Cardiac fibroblast (primary cell): ENCODE results near the gene SLC35D3.

Source experiments
- DNase-seq, 2 donors: peaks; one replicate each; pipeline versions ENCODE4 v3.0.0 to v3.0.0-alpha.2; 2010; ENCODE audit warnings: low read depth in 2 of 2
- H3K4me3 ChIP-seq, 2 donors: replicated peaks in 1 of 2; 1 replicate in 1 of 2; 2 replicates in 1 of 2; pipeline ENCODE4 v1.5.1; 2011; ENCODE audit warnings: low read depth in 2 of 2, low read length in 2 of 2, mild to moderate bottlenecking in 2 of 2, moderate library complexity in 1 of 2
- CTCF ChIP-seq: IDR thresholded peaks from one replicate; pipeline ENCODE4 v1.5.1; 2011; ENCODE audit warnings: low read depth, mild to moderate bottlenecking, low read length, inconsistent platforms

SLC35D3 gene

GRCh38 chr6:136914947-136915346 lies 7.2 kb upstream of the SLC35D3 start:
- TF ChIP-seq CTCF = no peak
- no peak overlapping the region for H3K4me3 ChIP-seq
- no peak for DNase-seq

- no peak for DNase-seq
- TF ChIP-seq CTCF = no peak
- H3K4me3 ChIP-seq = no peak overlapping the region
Measured at GRCh38 chr6:136918706-136919105, 3.4 kb upstream of the SLC35D3 start.

- peak in 1 of 2 donors; percentile 11 for DNase-seq
- H3K4me3 ChIP-seq = no peak overlapping the region
- TF ChIP-seq CTCF = no peak
Measured at GRCh38 chr6:136920216-136920615, 1.9 kb upstream of the SLC35D3 start.

GRCh38 chr6:136920671-136921380 lies 1.3 kb upstream of the SLC35D3 start:
- DNase-seq = peak; percentile 16 to 21
- no peak for TF ChIP-seq CTCF
- H3K4me3 ChIP-seq = peak overlapping the region; percentile 39 to 46

- no peak for DNase-seq
- TF ChIP-seq CTCF = no peak
- peak overlapping the region; percentile 39 to 46 for H3K4me3 ChIP-seq
Measured at GRCh38 chr6:136921381-136921935, 643 bp upstream of the SLC35D3 start.

GRCh38 chr6:136922685-136923006 lies 545 bp downstream of the SLC35D3 start:
- TF ChIP-seq CTCF = no peak
- DNase-seq = no peak
- H3K4me3 ChIP-seq = peak overlapping the region in 1 of 2 donors; percentile 21
